Left ventricle myocardium inferior (tissue), 1 donor: ENCODE measurements around the gene PCDHGA11. TPM values are rescaled to one million over a fixed set of nuclear protein-coding genes. Genes with fewer than 3 reads are reported as not detected.
A peak's percentile ranks its signal among the peaks of the same experiment; 100 is the strongest.
"Not testable (repeated sequence)": the region's sequence is repeated elsewhere in the genome, so short reads cannot be mapped to it uniquely, and the experiment has no call there.

Experiments
- DNase-seq: peaks from one replicate; pipeline ENCODE4 v3.0.0-alpha.2; 2020
- H3K27ac ChIP-seq: fragments of 200-600 bp; replicated peaks from 2 replicates; pipeline ENCODE4 v1.8.0; 2021
- H3K27me3 ChIP-seq: fragments of 200-600 bp; 2 replicates; pipeline ENCODE4 v1.8.0; 2021; ENCODE audit warnings: low read depth
- H3K36me3 ChIP-seq: fragments of 200-600 bp; 2 replicates; pipeline ENCODE4 v1.8.0; 2021
- H3K4me1 ChIP-seq: fragments of 200-600 bp; 2 replicates; pipeline ENCODE4 v1.8.0; 2021
- H3K4me3 ChIP-seq: fragments of 200-600 bp; 2 replicates; pipeline ENCODE4 v1.8.0; 2021; ENCODE audit warnings: mild to moderate bottlenecking, moderate library complexity
- H3K9me3 ChIP-seq: fragments of 200-600 bp; replicated peaks from 2 replicates; pipeline ENCODE4 v1.8.0; 2021
- CTCF ChIP-seq: fragments of 200-600 bp; IDR thresholded peaks from 2 replicates; pipeline ENCODE4 v1.8.0; 2021; ENCODE audit warnings: antibody characterized with exemption, mild to moderate bottlenecking, borderline replicate concordance
- intact Hi-C: fragments of 100-400 bp; cut with micrococcal nuclease; formaldehyde crosslinking; loops from one replicate; pipeline ENCODE4 v1.11.0; 2022
- total RNA-seq: library from RNA; stranded (reverse); fragmentation: NEBNext Ultra II Directional; extraction: Animal tissue kit (Norgen Biotek cat#: 25700); gene quantifications from one replicate; pipeline ENCODE4 v1.2.1, GENCODE V29; 2021
- donor health status: DM: no; HTN: yes; CAD: no; lungs with severe emphysema.

PCDHGA11 gene
- total RNA-seq, 1 donor from 2014 or later, result 3.8 TPM

GRCh38 chr5:141388661-141389060 is 32.2 kb upstream of the PCDHGA11 start:
- intact Hi-C loops, result no loop called here
- H3K27me3 ChIP-seq, result no peaks in the 10 kb centered on the region

GRCh38 chr5:141389153-141390042 is 31.5 kb upstream of the PCDHGA11 start:
- no peak for TF ChIP-seq CTCF
- no peak overlapping the region for H3K4me3 ChIP-seq
- intact Hi-C loops, result no loop called here
- no peak for DNase-seq
- peaks cover 42% of the 10 kb centered on the region for H3K36me3 ChIP-seq
- H3K27ac ChIP-seq, result no peak overlapping the region
- H3K27me3 ChIP-seq, result no peaks in the 10 kb centered on the region
- H3K4me1 ChIP-seq, result peaks cover 29% of the 10 kb centered on the region
- H3K9me3 ChIP-seq, result peaks cover 96% of the 10 kb centered on the region

More at GRCh38 chr5:141388661-141389060, 32.2 kb upstream of the PCDHGA11 start:
- Histone ChIP-seq H3K36me3 (peaks cover 38% of the 10 kb centered on the region), H3K27ac (no peak overlapping the region), H3K4me1 (peaks cover 29% of the 10 kb centered on the region), H3K9me3 (peaks cover 96% of the 10 kb centered on the region), H3K4me3 (no peak overlapping the region)
- DNase-seq, result no peak
- no peak for TF ChIP-seq CTCF

- Histone ChIP-seq H3K27ac (no peak within 1 kb of the TSS), H3K36me3 (peaks cover 35% of the 10 kb centered on the region), H3K4me3 (no peak within 1 kb of the TSS), H3K4me1 (peaks cover 29% of the 10 kb centered on the region), H3K27me3 (no peaks in the 10 kb centered on the region), H3K9me3 (peaks cover 93% of the 10 kb centered on the region)
- DNase-seq, result no peak
- intact Hi-C loops, result no loop called here
- TF ChIP-seq CTCF, result peak; percentile 39
Observed at GRCh38 chr5:141392429-141393198, 28.2 kb upstream of the PCDHGA11 start, which contains the start of gene PCDHGA8. PCDHGA8 (plus strand) TSS chr5:141392633; CDS start chr5:141392814, 181 bp downstream.

GRCh38 chr5:141393267-141393666 is 27.6 kb upstream of the PCDHGA11 start:
- Histone ChIP-seq H3K9me3 (peaks cover 94% of the 10 kb centered on the region), H3K36me3 (peaks cover 35% of the 10 kb centered on the region), H3K4me1 (peaks cover 27% of the 10 kb centered on the region), H3K27me3 (no peaks in the 10 kb centered on the region), H3K27ac (no peak overlapping the region), H3K4me3 (no peak overlapping the region)
- TF ChIP-seq CTCF, result no peak
- DNase-seq, result no peak
- intact Hi-C loops, result no loop called here

GRCh38 chr5:141394401-141395187 is 26.3 kb upstream of the PCDHGA11 start:
- intact Hi-C loops, H3K4me3 ChIP-seq, DNase-seq, H3K27me3 ChIP-seq, H3K27ac ChIP-seq: not testable (repeated sequence)
- H3K36me3 ChIP-seq, result peaks cover 30% of the 10 kb centered on the region
- H3K9me3 ChIP-seq, result peaks cover 93% of the 10 kb centered on the region
- H3K4me1 ChIP-seq, result peaks cover 32% of the 10 kb centered on the region
